Upper lobe of left lung (tissue), 6 donors: ENCODE results near the gene YIPF3. TPM values are rescaled to one million over a fixed set of nuclear protein-coding genes. Genes with fewer than 3 reads are reported as not detected.

Experiments
- ATAC-seq, 2 donors: fragments of 200-7000 bp; cut with Tn5 transposase; one replicate each; pipeline ENCODE4 v1.9.1; 2022; ENCODE audit warnings: mild to moderate bottlenecking in 2 of 2, moderate library complexity in 2 of 2; ENCODE audit not compliant: low FRiP score in 2 of 2
- DNase-seq, 2 donors: peaks; one replicate each; pipeline ENCODE4 v3.0.0-alpha.2; 2019 to 2020
- H3K27ac ChIP-seq, 4 donors: fragments of 200-600 bp; sonication (generic); one replicate each; pipeline ENCODE4 v1.5.1; 2016 to 2019
- H3K27me3 ChIP-seq, 4 donors: fragments of 200-600 bp; sonication (generic); one replicate each; pipeline ENCODE4 v1.5.1; 2017 to 2019
- H3K36me3 ChIP-seq, 4 donors: fragments of 200-600 bp; sonication (generic); one replicate each; pipeline ENCODE4 v1.5.1; 2016 to 2019
- H3K4me1 ChIP-seq, 4 donors: fragments of 200-600 bp; sonication (generic); one replicate each; pipeline ENCODE4 v1.5.1; 2018 to 2019
- H3K4me3 ChIP-seq, 4 donors: fragments of 200-600 bp; sonication (generic); one replicate each; pipeline ENCODE4 v1.5.1; 2017 to 2019; ENCODE audit warnings: mild to moderate bottlenecking in 2 of 4, moderate library complexity in 1 of 4
- H3K9me3 ChIP-seq, 4 donors: fragments of 200-600 bp; sonication (generic); one replicate each; pipeline ENCODE4 v1.5.1; 2018 to 2019
- EP300 ChIP-seq, 4 donors: sonication (generic); formaldehyde crosslinking; IDR thresholded peaks; one replicate each; pipeline ENCODE4 v1.5.1; 2017; ENCODE audit warnings: antibody characterized with exemption in 4 of 4, control low read depth in 2 of 4
- POLR2A ChIP-seq, 4 donors: fragments of 450-650 bp; IDR thresholded peaks; one replicate each; pipeline ENCODE4 v1.5.1; 2016 to 2017; ENCODE audit warnings: antibody characterized with exemption in 4 of 4, mild to moderate bottlenecking in 2 of 4
- POLR2AphosphoS5 ChIP-seq, 2 donors: sonication (generic); formaldehyde crosslinking; IDR thresholded peaks; one replicate each; pipeline ENCODE4 v1.5.1; 2017; ENCODE audit warnings: antibody characterized with exemption in 2 of 2
- WGBS, 2 donors: methylation state at CpG; one replicate each; pipeline ENCODE4 v1.1.5; 2017 to 2018; 5-methylcytosine and 5-hydroxymethylcytosine counted together
- total RNA-seq, 6 donors: library from RNA; depleted of rRNA in 4 of 6; stranded (reverse); fragments of >200 nt in 4 of 6; gene quantifications; one replicate each; pipeline versions ENCODE4 v1.1.0 to v1.2.1, GENCODE V29; 2016 to 2021
- TF ChIP-seq, protein P1 (sequence below), 6 experiments: fragments of 450-650 bp in 4 of 6; fragments of 200-600 bp in 2 of 6; sonication (generic) in 2 of 6; IDR thresholded peaks; one replicate each; pipeline ENCODE4 v1.5.1; 2016 to 2019; ENCODE audit warnings: antibody characterized with exemption in 6 of 6
- donor health status: DM: no; HTN: no; CAD: no; lungs with moderate emphysema.
- donor health status: DM: no; HTN: yes; CAD: no; lungs with severe emphysema.

Gene YIPF3
- total RNA-seq, 6 donors from 2014 or later, result 103 to 170 (median 125) TPM

DNA sequence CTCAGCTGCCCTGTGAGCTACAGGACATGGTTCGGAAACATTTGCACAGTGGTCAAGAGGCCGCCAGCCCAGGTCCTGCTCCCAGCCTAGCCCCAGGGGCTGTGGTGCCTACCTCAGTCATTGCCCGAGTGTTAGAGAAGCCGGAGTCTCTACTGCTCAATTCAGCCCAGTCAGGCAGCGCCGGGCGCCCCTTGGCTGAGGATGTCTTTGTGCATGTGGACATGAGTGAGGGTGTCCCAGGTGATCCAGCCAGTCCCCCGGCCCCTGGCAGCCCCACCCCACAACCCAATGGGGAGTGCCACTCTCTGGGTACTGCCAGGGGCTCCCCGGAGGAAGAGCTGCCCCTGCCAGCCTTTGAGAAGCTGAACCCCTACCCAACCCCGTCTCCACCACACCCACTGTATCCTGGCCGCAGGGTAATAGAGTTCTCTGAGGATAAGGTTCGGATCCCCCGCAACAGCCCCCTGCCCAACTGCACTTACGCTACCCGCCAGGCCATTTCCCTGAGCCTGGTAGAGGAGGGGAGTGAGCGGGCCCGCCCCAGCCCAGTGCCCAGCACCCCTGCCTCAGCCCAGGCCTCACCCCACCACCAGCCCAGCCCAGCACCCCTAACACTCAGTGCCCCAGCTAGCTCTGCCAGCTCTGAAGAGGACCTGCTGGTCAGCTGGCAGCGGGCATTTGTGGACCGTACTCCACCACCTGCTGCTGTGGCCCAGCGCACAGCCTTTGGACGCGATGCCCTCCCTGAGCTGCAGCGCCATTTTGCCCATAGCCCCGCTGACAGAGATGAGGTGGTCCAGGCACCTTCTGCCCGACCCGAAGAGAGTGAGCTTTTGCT lies 11.8 kb downstream of the YIPF3 start:
- H3K4me1 ChIP-seq, result peaks cover 12 to 21% (median 20%) of the 10 kb centered on the region in 4 donors
- TF ChIP-seq POLR2A (IDR thresholded peaks at IDR 0.05) (no peak), EP300 (IDR thresholded peaks at IDR 0.05) (no peak), POLR2AphosphoS5 (IDR thresholded peaks at IDR 0.05) (no peak)
- TF ChIP-seq, protein P1, sequence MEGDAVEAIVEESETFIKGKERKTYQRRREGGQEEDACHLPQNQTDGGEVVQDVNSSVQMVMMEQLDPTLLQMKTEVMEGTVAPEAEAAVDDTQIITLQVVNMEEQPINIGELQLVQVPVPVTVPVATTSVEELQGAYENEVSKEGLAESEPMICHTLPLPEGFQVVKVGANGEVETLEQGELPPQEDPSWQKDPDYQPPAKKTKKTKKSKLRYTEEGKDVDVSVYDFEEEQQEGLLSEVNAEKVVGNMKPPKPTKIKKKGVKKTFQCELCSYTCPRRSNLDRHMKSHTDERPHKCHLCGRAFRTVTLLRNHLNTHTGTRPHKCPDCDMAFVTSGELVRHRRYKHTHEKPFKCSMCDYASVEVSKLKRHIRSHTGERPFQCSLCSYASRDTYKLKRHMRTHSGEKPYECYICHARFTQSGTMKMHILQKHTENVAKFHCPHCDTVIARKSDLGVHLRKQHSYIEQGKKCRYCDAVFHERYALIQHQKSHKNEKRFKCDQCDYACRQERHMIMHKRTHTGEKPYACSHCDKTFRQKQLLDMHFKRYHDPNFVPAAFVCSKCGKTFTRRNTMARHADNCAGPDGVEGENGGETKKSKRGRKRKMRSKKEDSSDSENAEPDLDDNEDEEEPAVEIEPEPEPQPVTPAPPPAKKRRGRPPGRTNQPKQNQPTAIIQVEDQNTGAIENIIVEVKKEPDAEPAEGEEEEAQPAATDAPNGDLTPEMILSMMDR (IDR thresholded peaks at IDR 0.05), result no peak
- H3K4me3 ChIP-seq, result no peak overlapping the region
- H3K27ac ChIP-seq, result no peak overlapping the region
- no peaks in the 10 kb centered on the region for H3K9me3 ChIP-seq
- 93 to 94% methylated on average over 8 to 24 of the region's 26 CpGs for WGBS, 2 donors
- ATAC-seq (no peak), DNase-seq (peak in 1 of 2 donors; percentile 78)
- H3K27me3 ChIP-seq, result peaks cover 0 to 8% (median 5%) of the 10 kb centered on the region in 4 donors
- peaks cover 11 to 61% (median 51%) of the 10 kb centered on the region in 4 donors for H3K36me3 ChIP-seq

- Histone ChIP-seq H3K27me3 (no peaks in the 10 kb centered on the region), H3K36me3 (peaks cover 19 to 77% (median 62%) of the 10 kb centered on the region in 4 donors)
- DNase-seq, result no peak
These were observed 13.3 kb downstream of the YIPF3 start for GRCh38 chr6:43503443-43503842.

DNA sequence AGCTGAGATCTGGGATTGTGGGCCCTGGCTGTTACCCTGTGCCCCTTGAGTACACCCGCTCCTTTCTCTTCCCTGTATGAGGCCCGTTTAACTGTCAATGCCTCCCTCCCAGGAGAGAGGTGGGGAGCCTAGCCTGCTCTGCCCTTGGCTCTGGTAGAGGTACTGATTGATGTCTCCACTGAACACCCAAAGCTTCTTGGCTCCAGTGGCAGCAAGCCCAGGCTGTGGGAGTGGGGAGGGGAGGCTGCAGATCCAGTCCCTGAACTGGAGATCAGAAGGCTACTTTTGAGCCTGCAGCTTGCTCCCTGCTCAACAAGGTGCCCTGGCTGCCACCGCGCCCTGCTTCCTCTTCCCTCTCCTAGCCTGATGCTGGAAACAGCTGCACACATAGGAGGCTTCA lies 14.1 kb downstream of the YIPF3 start:
- no peak for TF ChIP-seq POLR2A (IDR thresholded peaks at IDR 0.05)
- TF ChIP-seq, protein P1 (IDR thresholded peaks at IDR 0.05), result no peak
- no peak for TF ChIP-seq POLR2AphosphoS5 (IDR thresholded peaks at IDR 0.05)
- TF ChIP-seq EP300 (IDR thresholded peaks at IDR 0.05), result no peak
- Histone ChIP-seq H3K27ac (no peak overlapping the region), H3K36me3 (peaks cover 22 to 84% (median 66%) of the 10 kb centered on the region in 4 donors), H3K4me3 (no peak overlapping the region), H3K4me1 (peaks cover 10 to 24% (median 16%) of the 10 kb centered on the region in 4 donors), H3K27me3 (no peaks in the 10 kb centered on the region), H3K9me3 (no peaks in the 10 kb centered on the region)
- 92% methylated on average over 2 to 4 of the region's 4 CpGs for WGBS, 2 donors
- no peak for DNase-seq
- ATAC-seq, result no peak

More at GRCh38 chr6:43503443-43503842, 13.3 kb downstream of the YIPF3 start:
- ATAC-seq, result no peak
- Histone ChIP-seq H3K9me3 (no peaks in the 10 kb centered on the region), H3K4me1 (peaks cover 10 to 24% (median 16%) of the 10 kb centered on the region in 4 donors), H3K27ac (no peak overlapping the region), H3K4me3 (no peak overlapping the region)
- WGBS, 2 donors, result 87 to 90% methylated on average over 4 to 8 of the region's 8 CpGs
- no peak for TF ChIP-seq POLR2AphosphoS5 (IDR thresholded peaks at IDR 0.05)
- no peak for TF ChIP-seq POLR2A (IDR thresholded peaks at IDR 0.05)
- TF ChIP-seq EP300 (IDR thresholded peaks at IDR 0.05), result no peak
- TF ChIP-seq, protein P1 (IDR thresholded peaks at IDR 0.05), result no peak

DNA sequence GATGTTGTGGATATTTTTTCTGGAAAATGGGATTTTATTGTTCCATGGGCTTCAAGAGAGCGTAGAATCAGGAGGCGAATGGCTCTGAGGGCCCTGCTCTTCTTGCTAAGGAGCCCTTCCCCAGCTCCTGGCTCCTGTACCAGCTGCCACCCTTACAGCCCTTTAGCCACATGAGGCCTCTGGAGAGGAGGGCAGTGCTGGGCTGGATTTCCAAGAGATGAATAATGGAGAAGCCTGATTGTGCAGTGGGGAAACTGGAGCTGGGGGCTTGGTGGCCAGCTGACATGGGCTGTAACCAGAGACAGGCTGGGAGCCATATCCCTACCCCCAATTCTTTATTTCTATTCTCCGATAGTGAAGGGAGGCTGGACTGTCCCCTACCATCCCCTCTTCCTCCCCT lies 15.8 kb downstream of the YIPF3 start:
- TF ChIP-seq, protein P1 (IDR thresholded peaks at IDR 0.05), result no peak
- no peak for TF ChIP-seq POLR2AphosphoS5 (IDR thresholded peaks at IDR 0.05)
- Histone ChIP-seq H3K27ac (peak overlapping the region in 3 of 4 donors; percentile 52 to 78 (median 54)), H3K4me1 (peaks cover 11 to 26% (median 23%) of the 10 kb centered on the region in 4 donors), H3K9me3 (no peaks in the 10 kb centered on the region), H3K4me3 (no peak overlapping the region), H3K36me3 (peaks cover 22 to 87% (median 69%) of the 10 kb centered on the region in 4 donors), H3K27me3 (no peaks in the 10 kb centered on the region)
- DNase-seq (no peak), ATAC-seq (no peak)
- WGBS, 2 donors, result 94 to 100% methylated on average over 2 to 3 of the region's 3 CpGs
